A549 treated with ZK216348 at 1 μM for 4 hours (cell line): ENCODE data around the gene BTN1A1. TPM values are rescaled to one million over a fixed set of nuclear protein-coding genes. Genes with fewer than 3 reads are reported as not detected.

Experiments used
- total RNA-seq: library from RNA; stranded (reverse); fragments of 200-300 nt; extraction: Qiagen RNA extraction; gene quantifications from 5 replicates; pipeline ENCODE4 v1.2.3, GENCODE V29; 2022; ENCODE audit warnings: low read depth

BTN1A1 gene
- total RNA-seq: not detected in 5 replicates

GRCh38 chr6:26500102-26500501 lies at the start of gene BTN1A1:
BTN1A1 (plus strand) TSS chr6:26500303; CDS start chr6:26501287, 984 bp downstream.

GRCh38 chr6:26457806-26458688 lies 42.1 kb upstream of the BTN1A1 start, which contains the start of gene BTN2A1:
BTN2A1 (plus strand) TSS chr6:26457955; CDS start chr6:26458637, 682 bp downstream.

GRCh38 chr6:26537846-26538571 lies 37.9 kb downstream of the BTN1A1 start, which contains the start of gene HMGN4:
HMGN4 (plus strand) TSS chr6:26538366; CDS start chr6:26545207, 6,841 bp downstream.

Other genes with a start within 250 kb of the BTN1A1 start
- 3.1 to 5.4 TPM (median 3.8 TPM) in 5 replicates for gene BTN3A2, start 135.1 kb upstream of the BTN1A1 start, total RNA-seq
- gene BTN2A2, start 117.2 kb upstream of the BTN1A1 start, total RNA-seq: 5.8 to 7.4 TPM (median 6.7 TPM) in 5 replicates
- 2.6 to 3.8 TPM (median 3.0 TPM) in 5 replicates for gene BTN3A1, start 98.0 kb upstream of the BTN1A1 start, total RNA-seq
- 0.51 to 1.3 TPM (median 0.88 TPM) in 5 replicates for gene BTN3A3, start 59.8 kb upstream of the BTN1A1 start, total RNA-seq
- 16.8 to 22.0 TPM (median 20.7 TPM) in 5 replicates for gene BTN2A1, start 42.3 kb upstream of the BTN1A1 start, total RNA-seq
- gene HMGN4, start 38.1 kb downstream of the BTN1A1 start, total RNA-seq: 60.1 to 96.5 TPM (median 77.4 TPM) in 5 replicates
- 10.5 to 14.3 TPM (median 13.2 TPM) in 5 replicates for gene ABT1, start 96.7 kb downstream of the BTN1A1 start, total RNA-seq
- gene ZNF322, start 159.4 kb downstream of the BTN1A1 start, total RNA-seq: 4.9 to 8.3 TPM (median 6.4 TPM) in 5 replicates